Activated T-cell treated with anti-CD3 and anti-CD28 coated beads for 1 hour (primary cell): ENCODE results near the gene KLHL21.
"Not testable (repeated sequence)": the region's sequence is repeated elsewhere in the genome, so short reads cannot be mapped to it uniquely, and the experiment has no call there.

Experiments
- DNase-seq: peaks from one replicate; pipeline ENCODE4 v3.0.0-alpha.2; 2020; ENCODE audit warnings: low read depth

The KLHL21 gene

DNA sequence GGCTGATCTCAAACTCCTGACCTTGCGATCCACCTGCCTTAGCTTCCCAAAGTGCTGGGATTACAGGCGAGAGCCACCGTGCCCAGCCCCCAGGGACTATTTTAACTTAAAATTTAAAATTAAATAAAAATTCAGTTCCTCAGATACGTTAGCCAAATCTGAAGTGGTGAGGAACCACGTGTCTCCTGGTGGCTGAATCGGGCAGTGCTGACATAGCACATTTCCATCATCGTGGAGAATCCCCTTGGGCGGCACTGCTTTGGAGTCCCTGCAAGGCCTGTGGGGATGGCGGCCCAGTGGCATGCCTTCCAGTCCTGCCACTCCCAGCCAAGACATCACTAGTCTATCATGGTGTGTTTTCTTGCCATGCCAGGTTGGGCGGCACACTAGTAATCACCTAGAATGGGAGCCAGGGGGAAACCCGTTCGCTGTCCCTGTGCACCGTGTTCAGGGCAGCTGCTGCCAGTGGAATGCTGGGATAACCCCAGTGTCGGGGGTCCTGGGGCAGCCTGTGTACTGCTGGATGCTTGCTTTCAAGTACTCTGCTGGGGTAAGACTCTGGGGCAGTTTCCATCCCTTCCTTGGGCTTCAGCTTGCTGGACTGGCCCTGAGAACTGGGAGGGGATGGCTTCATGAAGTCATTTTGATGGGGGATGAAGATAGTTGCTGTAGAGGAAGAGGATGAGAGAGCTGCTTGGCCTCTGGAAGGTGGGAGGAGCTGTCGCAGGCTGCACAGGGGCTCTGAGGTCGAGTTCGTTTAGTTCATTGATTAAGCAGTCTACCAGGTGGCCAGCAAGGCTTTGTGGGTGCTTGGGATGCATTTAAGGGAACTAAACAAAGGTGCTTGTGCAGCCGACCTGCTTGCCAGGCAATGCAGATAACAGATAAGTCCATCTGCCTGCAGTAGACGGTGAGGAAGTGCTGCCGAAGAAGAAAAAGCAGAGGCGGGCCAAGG lies 18.3 kb downstream of the KLHL21 start:
- DNase-seq = no peak

DNA sequence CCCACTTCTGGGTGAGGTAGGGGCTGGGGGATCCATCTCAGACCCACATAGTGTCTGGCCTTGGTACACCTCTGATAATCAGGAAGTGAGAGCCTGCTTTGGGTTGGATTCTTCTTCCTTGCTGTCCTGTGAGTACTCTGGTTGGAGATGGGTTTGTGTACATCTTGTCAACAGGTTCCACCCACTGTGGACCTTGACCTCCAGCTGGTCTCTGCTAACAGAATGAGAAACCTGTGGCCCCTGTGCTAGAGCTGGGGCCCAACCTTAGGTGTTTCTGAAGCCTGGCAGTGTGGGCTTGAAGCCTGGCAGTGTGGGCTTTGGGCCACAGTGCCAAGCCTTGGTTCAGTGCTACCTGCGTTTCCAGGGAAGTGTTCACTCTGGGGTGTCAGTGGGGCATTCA lies 20.3 kb downstream of the KLHL21 start:
- no peak for DNase-seq

DNA sequence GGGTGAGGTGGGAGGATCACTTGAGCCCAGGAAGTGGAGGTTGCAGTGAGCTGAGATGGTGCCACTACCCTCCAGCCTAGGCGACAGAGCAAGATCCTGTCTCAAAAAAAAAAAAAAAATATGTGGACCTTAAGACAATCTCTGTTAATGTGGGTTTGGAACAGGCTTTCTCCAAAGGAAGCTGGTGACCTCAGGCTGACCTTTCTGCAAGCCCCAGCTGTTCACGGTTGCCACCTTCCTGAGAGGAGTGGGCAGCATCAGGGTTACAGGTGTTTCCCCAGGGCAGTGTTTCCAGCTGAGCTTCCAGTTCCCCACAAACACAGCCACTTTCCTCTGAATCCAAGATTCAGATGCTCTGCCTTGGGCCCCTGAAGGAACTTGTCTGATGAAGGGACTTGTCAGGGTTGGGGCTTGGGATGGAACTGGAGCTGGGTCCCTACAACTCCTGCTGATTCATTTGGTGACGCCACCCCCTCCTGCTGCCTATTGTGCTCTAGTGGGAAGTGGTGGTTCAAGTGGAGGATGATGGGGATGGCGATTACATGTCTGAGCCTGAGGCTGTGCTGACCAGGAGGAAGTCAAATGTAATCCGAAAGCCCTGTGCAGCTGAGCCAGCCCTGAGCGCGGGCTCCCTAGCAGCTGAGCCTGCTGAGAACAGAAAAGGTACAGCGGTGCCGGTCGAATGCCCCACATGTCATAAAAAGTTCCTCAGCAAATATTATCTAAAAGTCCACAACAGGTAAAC lies 20.9 kb downstream of the KLHL21 start:
- DNase-seq = no peak

DNA sequence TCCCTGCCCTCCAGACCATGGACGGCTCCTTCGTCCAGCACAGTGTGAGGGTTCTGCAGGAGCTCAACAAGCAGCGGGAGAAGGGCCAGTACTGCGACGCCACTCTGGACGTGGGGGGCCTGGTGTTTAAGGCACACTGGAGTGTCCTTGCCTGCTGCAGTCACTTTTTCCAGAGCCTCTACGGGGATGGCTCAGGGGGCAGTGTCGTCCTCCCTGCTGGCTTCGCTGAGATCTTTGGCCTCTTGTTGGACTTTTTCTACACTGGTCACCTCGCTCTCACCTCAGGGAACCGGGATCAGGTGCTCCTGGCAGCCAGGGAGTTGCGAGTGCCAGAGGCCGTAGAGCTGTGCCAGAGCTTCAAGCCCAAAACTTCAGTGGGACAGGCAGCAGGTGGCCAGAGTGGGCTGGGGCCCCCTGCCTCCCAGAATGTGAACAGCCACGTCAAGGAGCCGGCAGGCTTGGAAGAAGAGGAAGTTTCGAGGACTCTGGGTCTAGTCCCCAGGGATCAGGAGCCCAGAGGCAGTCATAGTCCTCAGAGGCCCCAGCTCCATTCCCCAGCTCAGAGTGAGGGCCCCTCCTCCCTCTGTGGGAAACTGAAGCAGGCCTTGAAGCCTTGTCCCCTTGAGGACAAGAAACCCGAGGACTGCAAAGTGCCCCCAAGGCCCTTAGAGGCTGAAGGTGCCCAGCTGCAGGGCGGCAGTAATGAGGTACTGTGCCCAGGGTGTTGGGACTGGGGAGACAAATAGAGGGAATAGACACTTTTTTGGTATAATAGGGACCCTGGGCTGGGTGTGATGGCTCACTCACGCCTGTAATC lies 21.9 kb downstream of the KLHL21 start:
- DNase-seq = no peak

DNA sequence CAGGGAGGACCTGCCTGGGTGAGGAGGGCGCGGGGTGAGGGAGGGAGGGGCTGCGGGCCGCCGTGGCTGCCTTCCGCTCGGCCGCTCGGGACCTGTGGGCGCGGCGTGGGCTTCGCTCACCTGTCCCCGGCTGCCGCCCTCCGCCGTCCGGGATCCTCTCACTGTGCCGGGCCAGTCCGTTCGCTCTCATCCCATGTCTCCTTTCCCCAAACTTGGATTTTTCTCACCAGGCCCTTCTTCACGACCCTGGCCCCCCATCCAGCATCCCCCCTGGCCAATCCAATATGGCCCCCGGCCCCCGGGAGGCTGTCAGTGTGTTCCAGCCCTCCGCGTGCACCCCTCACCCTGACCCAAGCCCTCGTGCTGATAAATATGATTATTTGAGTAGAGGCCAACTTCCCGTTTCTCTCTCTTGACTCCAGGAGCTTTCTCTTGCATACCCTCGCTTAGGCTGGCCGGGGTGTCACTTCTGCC lies 22.5 kb downstream of the KLHL21 start:
- no peak for DNase-seq

DNA sequence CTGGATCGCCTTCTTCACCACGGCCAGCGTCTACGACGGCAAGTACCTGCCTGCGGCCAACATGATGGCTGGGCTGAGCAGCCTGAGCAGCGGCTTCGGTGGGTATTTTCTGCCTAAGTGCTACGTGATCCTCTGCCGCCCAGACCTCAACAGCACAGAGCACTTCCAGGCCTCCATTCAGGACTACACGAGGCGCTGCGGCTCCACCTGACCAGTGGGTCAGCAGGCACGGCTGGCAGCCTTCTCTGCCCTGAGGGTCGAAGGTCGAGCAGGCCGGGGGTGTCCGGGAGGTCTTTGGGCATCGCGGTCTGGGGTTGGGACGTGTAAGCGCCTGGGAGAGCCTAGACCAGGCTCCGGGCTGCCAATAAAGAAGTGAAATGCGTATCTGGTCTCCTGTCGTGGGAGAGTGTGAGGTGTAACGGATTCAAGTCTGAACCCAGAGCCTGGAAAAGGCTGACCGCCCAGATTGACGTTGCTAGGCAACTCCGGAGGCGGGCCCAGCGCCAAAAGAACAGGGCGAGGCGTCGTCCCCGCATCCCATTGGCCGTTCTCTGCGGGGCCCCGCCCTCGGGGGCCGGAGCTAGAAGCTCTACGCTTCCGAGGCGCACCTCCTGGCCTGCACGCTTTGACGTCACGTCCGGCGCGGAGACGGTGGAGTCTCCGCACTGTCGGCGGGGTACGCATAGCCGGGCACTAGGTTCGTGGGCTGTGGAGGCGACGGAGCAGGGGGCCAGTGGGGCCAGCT lies 23.1 kb downstream of the KLHL21 start, which contains the start of gene ZBTB48:
TSS of gene ZBTB48 (plus strand) at position 621 of the 745 bp plus-strand sequence. CDS start 616 bp downstream, outside the sequence.
- DNase-seq = peak; percentile 95

DNA sequence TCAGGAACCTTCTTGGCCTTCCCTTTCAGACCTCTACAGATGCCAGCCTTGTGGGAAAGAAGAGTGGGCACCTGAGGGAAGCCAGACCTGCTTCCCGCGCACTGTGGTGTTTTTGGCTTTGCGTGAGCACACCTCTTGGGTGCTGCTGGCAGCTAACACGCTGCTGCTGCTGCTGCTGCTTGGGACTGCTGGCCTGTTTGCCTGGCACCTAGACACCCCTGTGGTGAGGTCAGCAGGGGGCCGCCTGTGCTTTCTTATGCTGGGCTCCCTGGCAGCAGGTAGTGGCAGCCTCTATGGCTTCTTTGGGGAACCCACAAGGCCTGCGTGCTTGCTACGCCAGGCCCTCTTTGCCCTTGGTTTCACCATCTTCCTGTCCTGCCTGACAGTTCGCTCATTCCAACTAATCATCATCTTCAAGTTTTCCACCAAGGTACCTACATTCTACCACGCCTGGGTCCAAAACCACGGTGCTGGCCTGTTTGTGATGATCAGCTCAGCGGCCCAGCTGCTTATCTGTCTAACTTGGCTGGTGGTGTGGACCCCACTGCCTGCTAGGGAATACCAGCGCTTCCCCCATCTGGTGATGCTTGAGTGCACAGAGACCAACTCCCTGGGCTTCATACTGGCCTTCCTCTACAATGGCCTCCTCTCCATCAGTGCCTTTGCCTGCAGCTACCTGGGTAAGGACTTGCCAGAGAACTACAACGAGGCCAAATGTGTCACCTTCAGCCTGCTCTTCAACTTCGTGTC lies 23.9 kb downstream of the KLHL21 start:
- DNase-seq = no peak

DNA sequence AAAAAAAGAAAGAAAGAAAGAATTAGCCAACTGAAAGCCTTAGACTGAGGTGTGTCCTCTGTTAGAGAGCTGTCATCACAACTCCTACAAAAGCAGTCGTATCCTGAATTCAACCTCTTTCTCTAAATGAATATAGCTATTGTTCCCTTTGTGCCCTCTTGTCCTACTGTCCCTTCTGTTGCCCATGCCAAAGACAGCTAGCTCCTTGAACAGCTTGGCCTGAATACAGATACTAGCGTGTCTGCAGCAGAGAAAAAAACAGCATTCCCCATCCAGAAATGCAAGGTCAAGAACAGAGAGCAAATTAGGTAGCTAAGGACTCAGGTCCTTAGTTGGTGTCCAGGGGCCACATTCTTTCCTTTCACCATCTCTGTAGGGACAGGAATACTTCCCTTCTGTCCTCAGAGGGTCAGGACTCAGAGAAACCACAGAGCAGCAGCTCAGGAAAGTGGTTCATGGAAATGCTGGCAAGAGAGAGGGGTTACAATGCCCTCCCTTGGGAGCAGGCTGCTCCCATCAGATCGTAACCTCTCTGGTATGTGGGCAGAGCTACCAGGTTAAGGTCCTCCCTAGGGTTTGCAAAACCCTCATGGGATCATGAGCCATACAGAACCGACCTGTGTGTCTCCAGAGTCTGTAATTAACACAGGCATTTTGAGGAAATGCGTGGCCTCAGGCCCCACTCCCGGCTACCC lies 24.7 kb downstream of the KLHL21 start:
- DNase-seq = no peak

DNA sequence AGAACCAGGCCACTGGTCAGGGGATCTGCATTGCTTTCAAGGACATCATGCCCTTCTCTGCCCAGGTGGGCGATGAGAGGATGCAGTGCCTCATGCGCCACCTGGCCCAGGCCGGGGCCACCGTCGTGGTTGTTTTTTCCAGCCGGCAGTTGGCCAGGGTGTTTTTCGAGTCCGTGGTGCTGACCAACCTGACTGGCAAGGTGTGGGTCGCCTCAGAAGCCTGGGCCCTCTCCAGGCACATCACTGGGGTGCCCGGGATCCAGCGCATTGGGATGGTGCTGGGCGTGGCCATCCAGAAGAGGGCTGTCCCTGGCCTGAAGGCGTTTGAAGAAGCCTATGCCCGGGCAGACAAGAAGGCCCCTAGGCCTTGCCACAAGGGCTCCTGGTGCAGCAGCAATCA lies 27.9 kb downstream of the KLHL21 start:
- no peak for DNase-seq

DNA sequence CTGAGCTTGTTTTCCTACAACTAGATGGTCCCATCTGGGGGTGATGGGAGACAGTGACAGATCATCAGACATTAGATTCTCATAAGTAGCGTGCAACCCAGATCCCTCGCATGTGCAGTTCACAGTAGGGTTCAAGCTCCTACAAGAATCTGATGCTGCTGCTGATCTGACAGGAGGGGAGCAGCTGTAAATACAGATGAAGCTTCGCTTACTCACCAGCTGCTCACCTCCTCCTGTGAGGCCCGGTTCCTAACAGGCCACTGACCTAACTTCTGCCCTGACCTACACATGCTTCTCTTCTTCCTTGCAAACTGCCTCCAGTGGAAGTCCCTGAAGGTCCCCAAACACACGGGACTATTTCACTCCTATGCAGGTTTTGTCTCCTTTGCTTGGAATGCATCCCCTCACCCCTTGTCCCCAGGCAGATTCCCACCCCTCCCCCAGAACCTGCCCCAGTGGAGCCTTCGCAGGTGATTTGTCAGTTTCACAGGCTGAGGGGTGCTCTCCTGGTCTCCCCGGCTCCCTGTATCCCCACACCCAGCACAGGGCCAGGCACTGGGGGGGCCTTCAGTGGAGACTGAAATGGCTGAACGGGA lies 28.5 kb downstream of the KLHL21 start:
- no peak for DNase-seq

DNA sequence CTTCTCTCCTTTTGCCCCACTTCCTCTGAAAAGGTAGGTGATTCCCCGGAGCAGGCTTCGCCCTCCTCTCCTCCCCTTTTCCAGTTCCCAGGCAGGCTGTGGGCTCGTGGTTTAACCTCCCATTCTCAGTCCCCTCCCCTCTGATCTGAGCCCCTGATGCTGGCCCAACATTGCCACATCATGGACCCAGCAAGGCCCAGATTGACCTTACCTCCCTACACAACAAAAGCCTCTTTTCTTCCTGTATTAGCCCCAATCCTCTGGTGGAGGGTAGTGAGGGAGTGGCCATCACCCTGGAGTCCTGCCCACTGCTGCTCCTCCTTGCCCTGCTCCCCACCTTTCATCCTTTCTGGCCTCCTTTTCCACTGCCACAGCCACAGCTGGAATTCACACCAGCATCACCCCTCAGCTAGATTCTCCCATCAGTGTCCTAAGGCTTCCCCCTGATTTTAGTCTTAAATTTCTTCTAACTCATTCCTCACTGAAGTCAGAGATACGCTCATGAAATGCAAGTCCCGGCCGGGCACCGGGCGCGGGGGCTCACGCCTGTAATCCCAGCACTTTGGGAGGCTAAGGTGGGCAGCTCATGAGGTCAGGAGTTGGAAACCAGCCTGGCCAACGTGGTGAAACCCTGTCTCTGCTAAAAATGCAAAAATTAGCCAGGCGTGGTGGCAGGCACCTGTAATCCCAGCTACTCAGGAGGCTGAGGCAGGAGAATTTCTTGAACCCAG lies 29.9 kb downstream of the KLHL21 start:
- no peak for DNase-seq

DNA sequence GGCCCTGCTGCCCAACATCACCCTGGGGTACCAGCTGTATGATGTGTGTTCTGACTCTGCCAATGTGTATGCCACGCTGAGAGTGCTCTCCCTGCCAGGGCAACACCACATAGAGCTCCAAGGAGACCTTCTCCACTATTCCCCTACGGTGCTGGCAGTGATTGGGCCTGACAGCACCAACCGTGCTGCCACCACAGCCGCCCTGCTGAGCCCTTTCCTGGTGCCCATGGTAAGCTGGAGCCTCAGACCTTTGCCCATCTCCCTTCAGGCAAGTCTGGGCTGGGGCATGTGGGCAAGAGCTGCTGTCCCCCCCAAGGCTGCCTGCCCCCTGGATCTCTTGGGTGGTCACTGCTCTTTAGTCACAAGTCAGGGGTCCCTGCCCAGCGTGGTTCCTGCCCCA lies 31.7 kb downstream of the KLHL21 start:
- no peak for DNase-seq

DNA sequence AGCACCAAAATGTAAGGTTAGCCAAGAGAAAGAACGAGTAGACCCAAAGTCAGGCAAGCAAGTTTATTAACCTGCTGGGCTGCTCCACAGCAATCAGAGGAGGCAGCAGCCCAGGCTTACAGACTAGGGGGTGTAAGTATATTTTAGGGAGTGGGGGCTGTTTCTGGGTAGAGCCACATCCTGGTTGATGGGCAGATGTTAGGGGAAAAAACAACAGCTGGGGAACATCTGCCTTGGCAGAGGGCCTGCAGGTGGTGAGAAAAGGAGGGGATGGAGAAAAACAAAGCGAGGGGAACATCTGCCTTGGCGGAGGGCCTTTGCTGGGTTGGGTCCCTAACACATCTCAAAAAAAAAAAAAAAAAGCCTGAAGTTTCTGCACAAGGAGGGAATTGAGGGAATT lies 32.6 kb downstream of the KLHL21 start:
- no peak for DNase-seq

DNA sequence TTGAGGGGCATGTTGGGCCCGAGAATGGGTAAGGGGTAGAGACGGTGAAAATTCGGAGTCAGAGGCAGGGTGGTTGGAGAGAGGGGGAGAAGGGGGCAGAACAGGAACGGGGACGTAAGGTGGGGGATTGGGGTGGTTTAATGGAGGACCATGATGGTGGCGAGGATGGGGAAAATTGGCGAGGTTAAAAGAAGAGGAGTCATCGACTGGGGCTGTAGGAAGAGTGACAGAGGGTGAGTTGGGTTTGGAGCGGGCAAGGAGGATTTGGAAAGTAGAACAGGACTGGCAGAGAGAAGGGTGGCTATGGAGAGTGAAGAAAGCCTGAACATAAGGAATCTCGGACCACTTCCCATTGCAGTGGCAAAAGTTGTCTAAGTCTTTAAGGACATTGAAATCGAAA lies 33.6 kb downstream of the KLHL21 start:
- no peak for DNase-seq

DNA sequence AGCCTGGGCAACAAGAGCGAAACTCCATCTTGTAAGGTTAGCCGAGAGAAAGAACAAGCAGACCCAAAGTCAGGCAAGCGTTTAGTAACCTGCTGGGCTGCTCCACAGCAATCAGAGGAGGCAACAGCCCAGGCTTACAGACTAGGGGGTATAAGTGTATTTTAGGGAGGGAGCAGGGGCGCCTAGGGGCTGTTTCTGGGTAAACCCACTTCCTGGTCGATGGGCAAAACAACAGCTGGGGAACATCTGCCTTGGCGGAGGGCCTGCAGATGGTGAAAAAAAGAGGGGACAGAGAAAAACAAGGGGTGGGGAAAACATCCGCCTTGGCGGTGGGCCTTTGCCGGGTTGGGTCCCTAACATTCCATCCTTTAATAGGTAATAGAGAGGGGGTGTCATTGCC lies 42.4 kb downstream of the KLHL21 start:
- DNase-seq = no peak

DNA sequence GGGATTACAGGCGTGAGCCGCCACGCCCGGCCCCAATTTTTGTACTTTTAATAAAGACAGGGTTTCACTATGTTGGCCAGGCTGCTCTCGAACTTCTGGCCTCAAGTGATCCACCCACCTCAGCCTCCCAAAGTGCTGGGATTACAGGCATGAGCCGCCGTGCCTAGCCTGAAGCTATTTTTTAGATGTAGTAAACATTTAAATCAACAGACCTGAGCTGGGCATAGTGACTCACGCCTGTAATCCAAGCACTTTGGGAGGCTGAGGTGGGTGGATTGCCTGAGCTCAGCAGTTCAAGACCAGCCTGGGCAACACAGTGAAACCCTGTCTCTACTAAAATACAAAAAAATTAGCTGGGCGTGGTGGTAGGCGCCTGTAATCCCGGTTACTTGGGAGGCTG lies 43.5 kb downstream of the KLHL21 start:
- DNase-seq = not testable (repeated sequence)

DNA sequence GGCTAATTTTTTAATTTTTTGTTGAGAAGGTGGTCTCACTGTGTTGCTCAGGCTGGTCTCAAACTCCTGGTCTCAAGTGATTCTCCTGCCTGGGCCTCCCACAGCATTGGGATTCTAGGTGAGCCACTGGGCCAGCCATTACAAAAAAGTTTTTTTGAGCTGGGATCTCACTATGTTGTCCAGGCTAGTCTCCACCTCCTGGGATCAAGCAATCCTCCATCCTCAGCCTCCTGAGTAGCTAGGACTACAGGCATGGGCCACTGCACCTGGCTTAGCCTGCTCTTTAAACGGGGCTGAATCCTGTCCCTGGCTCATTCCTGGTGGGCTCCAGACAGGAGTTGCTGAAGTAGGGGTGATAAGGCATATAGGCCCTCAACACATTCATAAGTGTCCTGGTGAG lies 45.1 kb downstream of the KLHL21 start:
- no peak for DNase-seq

DNA sequence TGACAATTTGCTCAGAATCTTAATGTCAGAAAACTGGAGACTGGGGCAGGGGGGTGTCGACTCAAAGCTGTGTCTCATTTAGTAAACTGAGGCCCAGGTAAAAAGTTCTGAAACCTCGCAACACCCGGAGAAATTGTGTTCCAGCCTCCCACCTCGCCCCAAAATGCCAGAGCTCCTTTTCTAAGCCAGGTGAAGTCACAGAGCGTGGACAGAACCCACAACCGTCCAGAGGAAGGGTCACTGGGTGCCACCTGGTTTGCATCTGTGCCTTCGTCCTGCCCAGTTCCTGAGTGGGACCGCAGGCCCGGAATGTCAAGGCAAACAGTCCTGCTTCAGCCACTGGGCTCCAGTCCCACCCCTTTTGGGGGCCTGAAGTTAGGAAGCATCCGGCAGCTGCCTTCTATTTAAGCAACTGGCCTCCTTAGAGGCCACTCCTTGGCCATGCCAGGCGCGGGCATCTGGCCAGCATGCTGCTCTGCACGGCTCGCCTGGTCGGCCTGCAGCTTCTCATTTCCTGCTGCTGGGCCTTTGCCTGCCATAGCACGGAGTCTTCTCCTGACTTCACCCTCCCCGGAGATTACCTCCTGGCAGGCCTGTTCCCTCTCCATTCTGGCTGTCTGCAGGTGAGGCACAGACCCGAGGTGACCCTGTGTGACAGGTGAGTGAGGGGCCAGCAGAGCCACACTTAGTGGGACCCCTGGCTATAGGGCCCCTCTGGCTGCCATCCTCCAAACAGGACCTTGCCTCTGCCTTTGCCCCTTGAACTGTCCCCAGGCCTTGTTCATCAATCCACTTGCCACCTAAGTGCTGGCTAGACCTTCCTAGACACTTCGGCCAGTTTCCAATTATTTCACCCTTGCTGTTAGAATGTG lies 47.5 kb downstream of the KLHL21 start, which contains the start of gene TAS1R1:
TSS of gene TAS1R1 (plus strand) at position 401 of the 872 bp plus-strand sequence. CDS start at position 468, 67 bp downstream.
- no peak for DNase-seq
